Activated naive CD4-positive, alpha-beta T cell treated with anti-CD3 and anti-CD28 coated beads, Interleukin-2, amount 50 U/mL, for 16 hours (primary cell): ENCODE measurements around the gene TBRG4.

ENCODE experiments used
- DNase-seq: peaks from one replicate; pipeline ENCODE4 v3.0.0-alpha.2; 2020

The TBRG4 gene

GRCh38 chr7:45140827-45141226, 29.3 kb upstream of the TBRG4 start:
- no peak for DNase-seq

GRCh38 chr7:45138433-45139267, 27.2 kb upstream of the TBRG4 start:
- no peak for DNase-seq

- DNase-seq: peak; percentile 59
Measured at GRCh38 chr7:45136106-45137060, 24.9 kb upstream of the TBRG4 start.

GRCh38 chr7:45133877-45134276, 22.4 kb upstream of the TBRG4 start:
- DNase-seq: no peak

- no peak for DNase-seq
Measured at GRCh38 chr7:45133352-45133751, 21.9 kb upstream of the TBRG4 start.

- no peak for DNase-seq
Measured at GRCh38 chr7:45132708-45133320, 21.3 kb upstream of the TBRG4 start.

- DNase-seq: no peak
Measured at GRCh38 chr7:45131891-45132290, 20.4 kb upstream of the TBRG4 start.

GRCh38 chr7:45130910-45131309, 19.4 kb upstream of the TBRG4 start:
- no peak for DNase-seq

GRCh38 chr7:45129906-45130305, 18.4 kb upstream of the TBRG4 start:
- no peak for DNase-seq

- DNase-seq: no peak
Measured at GRCh38 chr7:45129181-45129800, 17.8 kb upstream of the TBRG4 start.

- no peak for DNase-seq
Measured at GRCh38 chr7:45126920-45127319, 15.4 kb upstream of the TBRG4 start.

- DNase-seq: no peak
Measured at GRCh38 chr7:45126201-45126600, 14.7 kb upstream of the TBRG4 start.

- DNase-seq: no peak
Measured at GRCh38 chr7:45125193-45125904, 13.9 kb upstream of the TBRG4 start.

GRCh38 chr7:45123913-45124710, 12.6 kb upstream of the TBRG4 start:
- no peak for DNase-seq

- no peak for DNase-seq
Measured at GRCh38 chr7:45122975-45123860, 11.7 kb upstream of the TBRG4 start.

- no peak for DNase-seq
Measured at GRCh38 chr7:45119550-45119949, 8.1 kb upstream of the TBRG4 start.

GRCh38 chr7:45118889-45119331, 7.4 kb upstream of the TBRG4 start:
- no peak for DNase-seq

- DNase-seq: no peak
Measured at GRCh38 chr7:45118292-45118691, 6.8 kb upstream of the TBRG4 start.

- DNase-seq: no peak
Measured at GRCh38 chr7:45117582-45117981, 6.1 kb upstream of the TBRG4 start.

- no peak for DNase-seq
Measured at GRCh38 chr7:45116048-45116447, 4.6 kb upstream of the TBRG4 start.
